ENCODE measurements around the gene SAPCD1. TPM values are rescaled to one million over a fixed set of nuclear protein-coding genes. Genes with fewer than 3 reads are reported as not detected.

SAPCD1 gene
- total RNA-seq, 4 donors from 2014 or later = 2.0 to 8.3 TPM; not detected in 2

DNA sequence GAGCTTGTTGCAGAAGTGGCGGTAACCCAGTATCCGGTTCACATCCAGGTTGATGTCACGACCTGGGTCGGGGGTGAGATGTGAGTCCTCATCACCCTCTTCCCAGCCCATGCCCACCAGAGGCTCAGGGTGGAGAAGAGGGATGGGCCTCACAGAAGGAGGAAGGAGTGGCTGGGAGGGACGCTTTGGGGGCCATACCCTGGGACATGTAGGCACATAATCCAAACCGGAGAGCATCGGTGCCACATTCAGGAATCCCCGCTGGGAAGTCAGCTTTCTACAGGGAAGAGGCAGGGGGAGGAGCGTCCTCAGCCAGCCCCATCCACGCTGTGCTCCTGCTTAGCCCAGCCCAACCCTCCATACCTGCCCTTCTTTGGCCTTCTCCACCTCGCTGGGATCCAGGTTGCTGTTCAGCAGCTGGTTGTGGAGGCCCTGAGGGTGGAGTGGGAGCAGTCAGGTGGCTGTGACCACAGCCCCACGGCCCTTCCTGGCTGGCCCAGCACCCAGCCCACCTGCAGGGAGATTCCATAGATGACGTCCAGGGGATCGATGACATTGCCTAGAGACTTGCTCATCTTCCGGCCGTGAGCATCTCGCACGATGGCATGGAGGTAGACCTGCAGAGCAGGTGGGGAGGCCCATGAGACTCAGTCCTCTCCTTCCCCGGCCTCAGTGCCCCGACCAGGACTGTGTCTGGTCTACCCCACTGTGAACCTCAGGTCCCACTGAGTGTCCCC, 18.2 kb downstream of the SAPCD1 start:
- TF ChIP-seq, protein P1, sequence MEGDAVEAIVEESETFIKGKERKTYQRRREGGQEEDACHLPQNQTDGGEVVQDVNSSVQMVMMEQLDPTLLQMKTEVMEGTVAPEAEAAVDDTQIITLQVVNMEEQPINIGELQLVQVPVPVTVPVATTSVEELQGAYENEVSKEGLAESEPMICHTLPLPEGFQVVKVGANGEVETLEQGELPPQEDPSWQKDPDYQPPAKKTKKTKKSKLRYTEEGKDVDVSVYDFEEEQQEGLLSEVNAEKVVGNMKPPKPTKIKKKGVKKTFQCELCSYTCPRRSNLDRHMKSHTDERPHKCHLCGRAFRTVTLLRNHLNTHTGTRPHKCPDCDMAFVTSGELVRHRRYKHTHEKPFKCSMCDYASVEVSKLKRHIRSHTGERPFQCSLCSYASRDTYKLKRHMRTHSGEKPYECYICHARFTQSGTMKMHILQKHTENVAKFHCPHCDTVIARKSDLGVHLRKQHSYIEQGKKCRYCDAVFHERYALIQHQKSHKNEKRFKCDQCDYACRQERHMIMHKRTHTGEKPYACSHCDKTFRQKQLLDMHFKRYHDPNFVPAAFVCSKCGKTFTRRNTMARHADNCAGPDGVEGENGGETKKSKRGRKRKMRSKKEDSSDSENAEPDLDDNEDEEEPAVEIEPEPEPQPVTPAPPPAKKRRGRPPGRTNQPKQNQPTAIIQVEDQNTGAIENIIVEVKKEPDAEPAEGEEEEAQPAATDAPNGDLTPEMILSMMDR (IDR thresholded peaks at IDR 0.05; ENCODE audit: low read depth) = no peak

DNA sequence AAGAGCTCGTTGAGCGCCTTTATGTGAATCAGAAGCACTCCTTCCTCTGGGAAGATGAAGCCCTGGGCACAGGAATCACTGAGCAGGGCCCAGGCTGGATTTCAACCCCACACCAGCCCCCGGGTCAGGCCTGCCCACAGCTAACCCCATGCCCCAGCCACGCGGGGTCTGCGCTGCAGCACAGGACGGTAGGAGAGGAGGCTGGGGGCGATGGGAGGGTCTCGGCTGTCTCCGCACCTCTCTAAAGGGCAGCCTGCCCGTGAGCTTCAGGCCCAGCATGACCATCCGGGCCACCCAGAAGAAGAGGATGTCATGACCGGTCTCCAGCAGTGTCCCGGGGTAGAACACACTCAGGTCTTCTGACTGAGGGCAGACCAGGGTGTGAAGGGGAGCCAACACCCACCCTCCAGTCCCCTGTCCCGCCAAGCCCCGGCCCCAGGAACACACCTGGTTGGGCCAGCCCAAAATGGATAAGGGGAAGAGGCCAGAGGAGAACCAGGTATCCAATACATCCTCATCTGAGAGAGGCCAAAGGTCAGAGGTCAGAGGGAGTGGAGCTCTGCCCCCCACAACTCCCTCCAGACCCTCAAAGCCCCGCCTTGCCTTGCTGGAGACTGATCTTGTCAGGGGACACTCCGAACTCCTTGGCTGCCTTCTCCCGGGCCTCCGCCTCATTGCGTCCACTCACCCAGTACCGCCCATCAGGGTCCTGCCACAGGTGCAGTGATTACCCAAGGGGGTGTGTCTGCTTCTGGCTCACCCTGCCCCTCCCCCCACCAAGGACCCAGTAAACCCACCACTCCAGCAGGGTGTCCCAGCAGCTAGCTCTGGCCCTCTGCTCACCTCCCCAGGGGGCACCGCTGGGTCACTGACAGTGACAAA, 19.0 kb downstream of the SAPCD1 start:
- TF ChIP-seq, protein P1 (IDR thresholded peaks at IDR 0.05; ENCODE audit: low read depth) = no peak

DNA sequence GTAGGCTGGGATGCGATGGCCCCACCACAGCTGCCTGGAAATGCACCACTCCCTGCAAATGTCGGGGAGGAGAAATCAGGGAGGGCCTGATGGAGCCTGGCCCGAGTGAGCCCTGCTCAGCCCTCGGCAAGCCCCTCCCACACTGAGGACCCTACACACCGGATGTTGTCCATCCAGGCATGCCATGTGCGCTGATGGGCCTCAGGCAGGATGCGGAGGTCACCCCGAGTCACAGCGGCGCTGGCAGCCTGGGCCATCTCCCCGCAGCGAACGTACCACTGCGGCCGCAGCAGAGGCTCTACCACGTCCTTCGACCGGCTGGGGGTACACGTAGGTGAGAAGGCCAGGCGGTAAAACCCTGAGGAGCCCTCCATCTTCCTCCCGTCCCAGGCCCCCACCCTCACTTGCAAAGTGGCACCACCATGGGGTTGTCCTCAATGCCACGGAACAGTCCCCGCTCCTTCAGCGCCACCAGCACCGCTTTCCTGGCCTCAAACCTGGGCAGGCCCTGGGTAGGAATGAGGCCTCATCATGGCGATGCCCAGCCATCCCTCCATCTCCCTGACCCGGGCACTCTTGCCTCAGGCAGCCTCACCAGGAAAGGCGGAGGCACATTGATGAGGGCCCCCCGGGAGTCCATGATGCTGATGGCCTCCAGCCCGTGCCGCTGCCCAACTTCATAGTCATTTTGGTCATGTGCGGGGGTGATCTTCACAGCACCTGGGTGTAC, 19.8 kb downstream of the SAPCD1 start:
- TF ChIP-seq, protein P1 (IDR thresholded peaks at IDR 0.05; ENCODE audit: low read depth) = no peak

DNA sequence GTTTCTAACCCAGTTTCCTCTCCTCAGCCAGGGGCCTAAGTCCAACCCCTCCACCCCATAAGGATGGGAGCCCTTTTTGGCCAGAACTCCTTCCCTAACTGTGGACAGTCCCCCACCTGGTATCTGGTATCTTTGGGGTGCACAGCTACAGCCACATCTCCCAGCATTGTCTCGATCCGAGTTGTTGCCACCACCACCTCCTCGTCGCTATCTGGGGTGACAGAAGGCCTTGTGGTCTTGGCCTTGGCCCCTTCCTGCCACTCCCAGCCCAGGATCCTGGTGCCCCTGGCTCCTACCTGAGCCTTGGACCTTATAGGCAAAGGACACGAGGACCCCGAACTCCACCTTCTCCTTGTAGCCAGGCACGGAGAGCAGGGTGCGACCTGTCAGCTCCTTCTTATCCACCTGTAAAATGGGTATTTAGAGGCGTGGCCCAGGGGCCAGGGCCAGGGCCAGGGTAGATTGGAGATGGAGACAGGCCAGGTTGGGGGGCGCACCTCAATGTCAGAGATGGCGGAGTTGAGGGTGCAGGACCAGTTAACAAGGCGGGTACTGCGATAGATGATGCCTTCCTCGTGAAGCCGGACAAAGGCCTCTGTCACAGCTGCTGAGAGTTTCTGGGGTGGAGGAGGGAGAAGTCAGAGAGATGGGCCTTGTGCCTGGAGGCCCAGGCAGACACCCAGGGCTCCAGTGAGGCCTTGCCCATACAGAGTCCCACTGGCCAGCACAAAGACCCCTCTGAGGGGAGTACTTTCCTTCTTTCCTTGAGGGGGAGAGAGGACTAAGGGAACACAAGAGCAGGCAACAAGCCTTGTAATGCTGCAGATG, 21.9 kb downstream of the SAPCD1 start:
- TF ChIP-seq, protein P1 (IDR thresholded peaks at IDR 0.05; ENCODE audit: low read depth) = no peak

DNA sequence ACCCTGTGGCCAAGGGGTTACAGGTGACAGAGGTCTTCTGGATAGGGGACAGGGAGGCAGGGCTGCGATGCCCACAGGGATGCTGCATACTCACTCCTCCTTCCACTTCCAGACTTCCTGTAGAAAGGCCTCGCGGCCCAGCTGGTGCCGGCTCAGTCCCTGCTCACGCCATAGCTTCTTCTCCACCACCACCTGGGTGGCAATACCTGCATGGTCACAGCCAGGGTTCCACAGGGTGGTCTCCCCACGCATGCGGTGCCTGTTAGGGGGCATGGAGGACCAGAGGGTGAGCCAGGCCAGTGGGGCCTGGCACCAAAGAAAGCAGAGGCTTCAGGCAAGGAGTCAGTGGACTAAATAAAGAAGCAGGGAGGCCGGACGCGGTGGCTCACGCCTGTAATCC, 23.0 kb downstream of the SAPCD1 start:
- TF ChIP-seq, protein P1 (IDR thresholded peaks at IDR 0.05; ENCODE audit: low read depth) = no peak

DNA sequence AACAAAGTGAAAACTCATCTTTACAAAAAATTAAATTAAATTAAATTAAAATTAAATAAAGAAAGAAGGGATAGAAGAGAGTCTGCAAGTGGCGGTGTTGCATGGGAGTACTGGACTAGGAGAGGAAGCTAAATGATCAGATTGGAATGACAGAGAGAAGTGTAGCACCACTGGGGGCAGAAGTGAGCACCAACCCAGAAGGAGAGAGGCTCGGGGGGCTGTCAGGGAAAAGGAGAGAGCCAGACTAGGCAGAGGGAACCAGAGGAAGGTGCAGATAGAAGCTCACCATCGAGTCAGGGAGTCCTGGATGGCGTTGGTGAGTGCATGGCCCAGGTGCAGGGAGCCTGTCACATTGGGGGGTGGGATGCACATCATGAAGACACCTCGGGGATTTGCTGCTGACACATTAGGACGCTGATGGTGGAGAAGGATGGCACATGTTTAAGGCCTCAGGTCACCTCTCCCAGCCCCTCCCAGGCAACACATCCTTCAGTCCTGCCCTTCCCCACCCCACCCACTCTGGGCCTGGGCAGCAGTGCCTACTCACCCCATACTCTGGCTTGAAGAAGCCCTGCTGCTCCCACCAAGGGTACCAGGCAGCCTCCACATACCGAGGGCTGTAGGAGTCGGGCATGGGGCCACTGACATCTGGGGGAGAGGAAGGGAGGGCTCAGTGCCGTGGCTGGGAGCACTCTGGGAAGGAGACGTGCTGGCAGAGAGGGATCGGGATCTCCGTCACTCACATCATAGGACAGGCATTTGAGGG, 29.1 kb downstream of the SAPCD1 start:
- TF ChIP-seq, protein P1 (IDR thresholded peaks at IDR 0.05; ENCODE audit: low read depth) = no peak

Measured in subcutaneous adipose tissue (tissue), 4 donors.